GM19438 (cell line): Measurements from ENCODE around the gene NEDD1.
A peak's percentile ranks its signal among the peaks of the same experiment; 100 is the strongest.

Experiments used
- ATAC-seq: cut with Tn5 transposase; IDR thresholded peaks from one replicate; pipeline ENCODE4 v1.9.1; 2021; ENCODE audit warnings: low read depth; ENCODE audit not compliant: unreplicated experiment

The NEDD1 gene, protein sequence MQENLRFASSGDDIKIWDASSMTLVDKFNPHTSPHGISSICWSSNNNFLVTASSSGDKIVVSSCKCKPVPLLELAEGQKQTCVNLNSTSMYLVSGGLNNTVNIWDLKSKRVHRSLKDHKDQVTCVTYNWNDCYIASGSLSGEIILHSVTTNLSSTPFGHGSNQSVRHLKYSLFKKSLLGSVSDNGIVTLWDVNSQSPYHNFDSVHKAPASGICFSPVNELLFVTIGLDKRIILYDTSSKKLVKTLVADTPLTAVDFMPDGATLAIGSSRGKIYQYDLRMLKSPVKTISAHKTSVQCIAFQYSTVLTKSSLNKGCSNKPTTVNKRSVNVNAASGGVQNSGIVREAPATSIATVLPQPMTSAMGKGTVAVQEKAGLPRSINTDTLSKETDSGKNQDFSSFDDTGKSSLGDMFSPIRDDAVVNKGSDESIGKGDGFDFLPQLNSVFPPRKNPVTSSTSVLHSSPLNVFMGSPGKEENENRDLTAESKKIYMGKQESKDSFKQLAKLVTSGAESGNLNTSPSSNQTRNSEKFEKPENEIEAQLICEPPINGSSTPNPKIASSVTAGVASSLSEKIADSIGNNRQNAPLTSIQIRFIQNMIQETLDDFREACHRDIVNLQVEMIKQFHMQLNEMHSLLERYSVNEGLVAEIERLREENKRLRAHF

GRCh38 chr12:96906849-96907670 is at the start of gene NEDD1:
Gene NEDD1, plus strand, starts transcription at chr12:96907257. Its CDS starts 2,503 bp downstream, at chr12:96909760.
- ATAC-seq, result peak; percentile 91

- ATAC-seq, result no peak
Measured at GRCh38 chr12:96858162-96858561, 48.9 kb upstream of the NEDD1 start.

DNA sequence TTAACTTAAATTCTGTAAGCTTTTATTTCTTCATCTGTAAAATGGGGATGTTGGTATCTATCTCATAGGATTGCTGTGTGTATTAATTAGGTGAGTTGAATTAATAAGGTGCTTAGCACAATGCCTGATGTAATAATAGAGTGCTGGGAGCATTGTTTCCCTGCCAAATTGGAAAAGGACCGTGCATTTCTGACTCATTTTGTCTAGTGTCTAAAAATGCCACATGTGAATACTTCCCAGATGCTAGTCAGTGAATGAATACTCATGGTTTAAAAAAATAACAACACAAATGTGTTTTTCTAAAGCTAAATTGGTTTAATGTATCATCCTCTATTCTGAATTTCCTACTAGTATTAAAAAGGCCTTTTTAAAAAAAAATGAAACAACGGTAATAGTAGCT is 45.4 kb upstream of the NEDD1 start:
- no peak for ATAC-seq

DNA sequence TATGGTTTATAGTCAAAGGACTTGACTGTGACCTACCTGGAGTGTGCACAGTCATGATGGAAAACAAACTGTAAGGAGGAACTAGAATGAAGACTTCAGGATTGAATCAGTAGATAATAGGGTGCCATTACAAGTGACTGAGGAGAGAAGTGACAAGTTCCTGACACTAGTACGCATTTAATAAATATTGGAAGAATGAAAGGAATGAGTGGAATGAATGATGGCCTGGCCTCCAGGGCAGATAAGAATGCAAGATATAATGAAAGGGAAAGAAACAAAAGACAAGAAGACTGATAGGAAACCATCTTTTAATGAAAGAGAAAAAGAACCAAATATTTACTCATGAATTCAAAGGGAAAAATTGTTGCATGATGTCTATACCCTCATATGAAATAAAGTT is 44.7 kb upstream of the NEDD1 start:
- ATAC-seq, result no peak

GRCh38 chr12:96864335-96864734 is 42.7 kb upstream of the NEDD1 start:
- ATAC-seq, result no peak

- no peak for ATAC-seq
Measured at GRCh38 chr12:96866801-96867590, 40.1 kb upstream of the NEDD1 start.

DNA sequence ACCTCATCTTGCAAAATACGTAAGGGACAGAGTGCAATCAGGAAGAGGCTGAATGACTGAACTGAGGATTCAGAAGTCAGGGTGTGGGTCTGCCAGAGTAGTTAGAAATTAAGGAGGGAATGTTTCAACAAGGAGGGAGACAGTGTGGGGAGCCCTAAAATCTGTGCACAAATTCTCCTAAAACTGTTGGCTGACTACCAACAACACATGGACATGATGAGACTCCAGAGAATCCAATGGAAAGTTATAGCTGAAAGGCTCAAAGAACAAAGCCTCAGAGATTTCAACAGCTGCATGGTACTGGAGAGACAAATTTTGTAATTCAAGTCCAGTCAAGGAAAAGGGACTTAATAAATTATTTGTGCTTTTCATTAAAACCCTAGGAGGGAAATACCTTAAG is 36.1 kb upstream of the NEDD1 start:
- no peak for ATAC-seq

GRCh38 chr12:96872961-96873360 is 34.1 kb upstream of the NEDD1 start:
- no peak for ATAC-seq

DNA sequence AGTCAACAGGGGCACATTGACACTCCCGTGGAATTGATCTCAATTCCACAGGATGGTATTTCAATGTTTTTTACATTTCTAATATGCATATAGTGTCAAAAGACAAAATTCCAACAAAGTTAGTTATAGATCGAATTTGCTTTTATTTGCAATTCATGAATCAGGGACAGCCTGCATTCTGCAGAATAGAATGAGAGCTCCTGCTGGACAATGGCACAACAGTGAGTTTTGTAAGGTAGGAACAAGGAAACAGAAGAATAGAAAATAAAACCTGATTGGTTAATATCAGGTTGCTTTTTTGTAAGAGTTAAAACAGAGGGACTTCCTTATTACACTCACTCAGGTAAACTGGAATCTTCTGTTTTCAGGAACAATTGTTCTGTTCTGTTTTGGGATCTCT is 32.8 kb upstream of the NEDD1 start:
- no peak for ATAC-seq

GRCh38 chr12:96876966-96877365 is 30.1 kb upstream of the NEDD1 start:
- no peak for ATAC-seq

DNA sequence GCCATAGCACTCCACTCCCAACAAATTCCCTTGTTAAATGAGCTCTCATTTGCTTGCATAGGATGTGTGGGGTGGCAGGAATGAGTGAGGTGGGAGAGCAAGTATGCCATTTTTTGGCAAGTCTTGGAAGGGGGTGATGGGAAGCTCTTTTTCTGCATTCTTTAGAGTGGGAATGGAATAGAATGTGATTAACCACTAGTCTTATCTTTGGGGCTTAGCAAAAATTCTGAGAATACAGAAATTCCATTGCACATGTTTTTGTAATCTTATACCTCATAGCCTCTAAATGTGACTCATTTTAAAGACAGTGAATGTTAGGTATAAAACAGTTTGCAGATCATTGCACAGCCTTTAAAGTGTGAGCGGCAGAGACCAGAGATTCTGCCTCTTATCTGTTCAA is 28.4 kb upstream of the NEDD1 start:
- no peak for ATAC-seq

DNA sequence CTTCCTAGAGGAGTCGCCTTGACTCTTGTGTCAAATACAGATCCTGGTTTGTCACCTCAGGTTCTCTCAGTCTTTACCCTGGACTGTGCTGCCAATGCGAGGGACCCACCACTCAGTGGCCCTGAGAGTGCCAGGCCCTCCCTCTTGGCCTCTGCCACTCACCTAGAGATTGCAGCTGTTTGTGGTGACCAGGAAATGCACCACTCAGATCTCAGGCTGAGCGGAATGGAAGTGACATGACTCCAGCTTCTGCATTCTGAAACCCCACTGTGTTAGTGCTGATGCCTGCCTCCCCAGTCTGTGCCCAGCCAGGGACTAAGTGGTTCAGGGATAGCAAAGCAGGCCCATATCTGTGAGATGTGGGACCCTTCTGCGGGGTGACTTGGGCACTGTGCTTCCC is 27.8 kb upstream of the NEDD1 start:
- ATAC-seq, result no peak

DNA sequence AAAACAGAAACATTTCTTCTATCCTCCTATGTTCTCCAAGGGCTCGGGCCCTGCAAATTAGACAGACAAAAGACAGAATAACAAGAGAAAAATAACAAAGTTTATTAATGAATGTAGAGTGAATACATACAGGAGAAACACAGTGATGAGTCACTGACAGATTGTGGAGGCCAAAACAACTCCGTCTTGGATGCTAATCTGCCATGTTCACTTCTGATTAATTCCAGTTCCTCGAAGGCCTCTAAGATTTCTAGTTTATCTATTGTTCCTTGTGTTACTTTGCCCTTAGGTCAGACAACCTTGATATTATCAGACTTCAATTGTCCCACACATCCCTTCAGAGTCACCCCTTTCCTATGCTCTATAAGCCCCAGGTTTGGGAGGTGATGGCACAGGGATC is 26.8 kb upstream of the NEDD1 start:
- no peak for ATAC-seq

- no peak for ATAC-seq
Measured at GRCh38 chr12:96881608-96882007, 25.4 kb upstream of the NEDD1 start.

DNA sequence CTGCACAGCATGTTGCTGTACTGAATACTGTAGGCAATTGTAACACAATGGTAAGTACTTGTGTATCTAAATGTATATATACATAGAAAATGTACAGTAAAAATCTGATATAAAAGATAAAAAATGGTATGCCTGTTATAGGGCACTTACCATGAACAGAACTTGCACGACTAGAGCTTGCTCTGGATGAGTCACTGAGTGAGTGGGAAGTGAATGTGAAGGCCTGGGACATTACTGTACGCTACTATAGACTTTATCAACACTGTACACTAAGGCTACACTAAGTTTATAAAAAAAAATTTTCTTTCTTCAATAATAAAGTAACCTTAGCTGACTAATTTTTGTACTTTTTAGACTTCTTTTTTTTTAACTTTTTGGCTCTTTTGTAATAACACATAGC is 24.2 kb upstream of the NEDD1 start:
- no peak for ATAC-seq

DNA sequence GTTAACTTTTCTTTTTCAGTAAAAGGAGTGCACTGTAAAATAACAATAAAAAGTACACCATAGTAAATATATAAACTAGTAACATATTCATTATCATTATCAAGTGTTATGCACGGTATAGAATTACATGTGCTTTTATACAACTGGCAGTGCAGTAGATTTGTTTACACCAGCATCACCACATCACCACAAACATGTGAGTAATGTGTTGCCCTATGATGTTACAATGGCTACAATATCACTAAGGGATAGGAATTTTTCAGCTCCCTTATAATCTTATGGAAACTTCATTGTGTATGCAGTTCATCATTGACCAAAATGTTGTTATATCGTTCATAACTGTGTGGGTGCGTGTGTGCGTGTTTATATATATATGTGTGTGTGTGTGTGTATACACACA is 23.5 kb upstream of the NEDD1 start:
- no peak for ATAC-seq

- ATAC-seq, result no peak
Measured at GRCh38 chr12:96886998-96887677, 19.9 kb upstream of the NEDD1 start.

DNA sequence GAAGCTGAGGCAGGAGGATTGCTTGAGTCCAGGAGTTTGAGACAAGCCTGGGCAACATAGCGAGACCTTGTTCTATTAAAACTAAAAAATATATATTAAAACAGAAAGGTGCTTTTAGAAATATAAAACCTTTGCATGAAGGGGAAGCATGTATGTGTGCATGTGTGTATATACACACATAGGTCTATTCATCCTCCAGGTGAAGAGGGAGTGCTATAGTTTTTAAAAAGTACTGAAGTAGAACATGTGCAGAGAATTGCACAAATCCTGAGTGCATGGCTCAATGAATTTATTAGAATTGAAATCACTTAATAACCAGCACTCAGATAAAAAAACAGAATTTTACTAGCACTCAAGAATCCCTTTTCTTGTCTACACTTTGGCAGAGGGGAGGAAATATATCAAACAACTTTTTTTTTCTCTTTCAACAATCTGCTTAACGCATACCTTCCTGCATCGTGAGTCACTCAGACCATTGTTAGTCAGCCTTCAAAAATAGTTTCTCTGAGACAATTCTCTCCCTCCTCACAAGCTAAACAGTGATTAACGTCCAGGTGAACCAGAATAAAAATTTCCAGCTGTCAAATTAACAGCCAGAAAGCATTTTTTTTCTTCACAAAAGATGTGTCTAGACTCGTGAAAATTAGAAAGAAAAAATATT is 17.7 kb upstream of the NEDD1 start:
- ATAC-seq, result no peak

- no peak for ATAC-seq
Measured at GRCh38 chr12:96890331-96890730, 16.7 kb upstream of the NEDD1 start.
